GM12892 (cell line): ENCODE measurements around the gene SNRPD3.

Experiments used
- POLR2A ChIP-seq: IDR thresholded peaks from 2 replicates; pipeline ENCODE4 v1.6.1; 2011; ENCODE audit warnings: low read depth, low read length, control low read depth
- POLR2AphosphoS5 ChIP-seq: IDR thresholded peaks from 2 replicates; pipeline ENCODE4 v1.6.1; 2011; ENCODE audit warnings: low read depth, low read length, control low read depth
- TAF1 ChIP-seq: IDR thresholded peaks from 2 replicates; pipeline ENCODE4 v1.6.1; 2011; ENCODE audit warnings: low read depth, mild to moderate bottlenecking, control low read depth, low read length, borderline replicate concordance

DNA sequence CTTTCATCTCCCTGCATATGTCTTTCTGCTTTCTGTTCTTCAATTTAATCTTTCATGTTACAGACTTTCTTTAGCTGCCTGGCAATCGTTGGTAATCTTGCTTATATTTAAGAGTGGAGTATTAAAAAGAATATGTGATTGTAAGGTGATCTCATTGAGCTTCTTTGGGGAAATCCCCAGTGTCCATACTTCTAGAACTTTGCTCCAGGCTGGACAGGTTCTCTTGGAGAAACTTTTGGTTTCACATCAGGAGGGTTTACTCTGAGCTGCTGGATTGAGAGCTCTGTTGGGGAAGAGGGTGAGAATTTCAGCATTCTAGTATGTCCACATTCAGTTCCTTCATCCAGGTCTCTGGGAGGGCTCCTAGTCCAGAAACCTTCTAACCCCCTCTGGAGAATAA lies 21.0 kb downstream of the SNRPD3 start:
- no peak for TF ChIP-seq POLR2A
- no peak for TF ChIP-seq POLR2AphosphoS5
- no peak for TF ChIP-seq TAF1
